NCI-H82 treated with DMSO at 0.1 percent for 48 hours (cell line): ENCODE measurements around the gene VGLL1.

Source experiments
- DNase-seq: peaks from one replicate; lab custom pipeline; 2025; ENCODE audit not compliant: unreplicated experiment; lab: John Stamatoyannopoulos, UW

Gene VGLL1

GRCh38 chrX:136551410-136551809, 19.4 kb downstream of the VGLL1 start:
- DNase-seq, result no peak

GRCh38 chrX:136555694-136556093, 23.7 kb downstream of the VGLL1 start:
- no peak for DNase-seq

DNA sequence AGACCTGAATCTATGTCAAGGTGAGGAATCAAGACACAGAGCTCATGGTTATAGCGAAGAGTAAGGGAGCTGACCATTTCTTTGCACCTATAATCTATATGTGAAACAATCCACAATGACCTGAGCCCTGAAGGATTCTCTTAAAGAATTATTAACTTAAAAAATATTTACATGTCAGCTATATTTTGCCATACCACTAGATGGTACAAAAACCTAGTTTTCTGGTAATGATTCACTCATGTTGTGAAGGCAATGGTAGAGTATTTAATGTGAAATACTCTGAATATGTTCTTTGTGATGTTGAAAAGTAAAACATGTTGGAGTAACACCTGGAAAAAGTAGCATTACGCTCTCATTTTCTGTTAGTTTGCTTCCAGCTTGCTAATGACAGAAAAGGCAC, 40.0 kb downstream of the VGLL1 start:
- DNase-seq, result no peak

DNA sequence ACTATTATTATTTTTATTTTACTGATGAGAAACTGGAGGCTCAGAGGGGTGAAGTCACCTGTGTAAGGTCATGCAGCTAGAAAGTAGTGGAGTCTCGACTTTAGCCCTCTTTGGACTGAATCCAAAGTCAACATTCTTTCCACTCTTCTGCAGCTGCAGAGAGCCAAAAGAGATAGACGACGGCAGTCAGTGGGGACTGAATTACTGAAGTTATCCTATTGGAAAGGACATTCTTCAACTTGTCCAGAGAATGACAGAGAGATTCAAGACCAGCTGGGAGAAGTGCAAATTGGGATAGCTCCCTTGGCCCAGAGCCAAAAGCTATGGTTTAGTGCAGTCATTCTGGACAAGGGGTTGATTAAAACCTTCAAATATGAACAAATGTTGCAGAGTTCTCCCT, 42.5 kb downstream of the VGLL1 start:
- peak; percentile 56 for DNase-seq

DNA sequence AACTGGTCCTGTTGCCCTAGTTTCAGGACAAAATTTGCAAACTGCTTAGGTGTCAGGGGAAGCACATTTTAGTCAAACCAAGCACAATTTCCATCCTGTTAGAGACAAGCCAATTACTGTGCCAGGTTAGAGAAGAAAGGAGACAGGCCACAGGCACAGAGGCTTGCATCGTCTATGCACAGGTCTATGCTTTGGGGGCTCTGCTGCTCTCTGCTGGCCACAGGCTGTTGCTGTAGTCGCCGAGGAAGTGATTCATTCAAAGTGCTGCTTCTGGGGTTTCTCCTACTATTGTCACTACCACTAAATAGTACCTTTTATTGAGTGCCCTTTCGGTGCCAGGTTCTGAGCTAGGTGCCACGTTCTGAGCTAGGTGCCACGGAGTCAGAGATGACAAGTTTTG, 45.5 kb downstream of the VGLL1 start:
- peak; percentile 16 for DNase-seq

GRCh38 chrX:136580316-136580715, 48.3 kb downstream of the VGLL1 start:
- no peak for DNase-seq

DNA sequence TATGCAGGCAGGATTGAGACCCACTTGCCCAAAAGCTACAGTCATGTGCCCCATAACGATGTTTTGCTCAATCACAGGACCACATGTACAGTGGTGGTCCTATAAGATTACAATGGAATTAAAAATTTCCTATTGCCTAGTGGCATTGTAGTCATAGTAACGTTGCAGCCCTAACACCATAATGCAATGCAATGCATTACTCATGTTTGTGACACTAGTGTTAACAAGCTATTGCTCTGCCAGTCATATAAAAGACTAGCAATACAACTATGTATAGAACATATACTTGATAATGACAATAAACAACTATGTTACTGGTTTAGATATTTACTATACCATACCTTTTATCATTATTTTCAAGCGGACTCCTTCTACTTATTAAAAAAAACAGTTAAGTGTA, 50.6 kb downstream of the VGLL1 start:
- DNase-seq, result no peak

DNA sequence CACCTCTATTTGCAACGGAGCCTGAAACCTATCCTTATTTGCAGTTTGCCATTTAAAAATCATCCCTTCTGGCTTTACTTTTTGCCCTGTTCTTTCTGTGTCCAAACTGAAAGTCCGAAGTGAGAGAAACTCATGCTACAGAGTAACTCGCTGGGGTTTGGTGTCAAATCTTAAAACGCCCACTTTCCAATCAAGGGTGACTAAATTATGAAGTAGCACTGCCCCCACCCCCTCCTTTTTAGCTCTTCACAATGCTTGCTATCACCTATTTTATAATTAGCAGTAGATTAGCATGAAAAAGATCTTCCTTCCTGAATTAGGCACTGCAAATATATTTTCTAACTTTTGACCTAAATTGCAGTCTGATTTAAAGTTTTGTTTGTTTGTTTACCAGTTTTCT, 52.5 kb downstream of the VGLL1 start:
- DNase-seq, result no peak

- DNase-seq, result no peak
These were observed 53.2 kb downstream of the VGLL1 start for GRCh38 chrX:136585262-136585661.

GRCh38 chrX:136585960-136586359, 53.9 kb downstream of the VGLL1 start:
- DNase-seq, result no peak

DNA sequence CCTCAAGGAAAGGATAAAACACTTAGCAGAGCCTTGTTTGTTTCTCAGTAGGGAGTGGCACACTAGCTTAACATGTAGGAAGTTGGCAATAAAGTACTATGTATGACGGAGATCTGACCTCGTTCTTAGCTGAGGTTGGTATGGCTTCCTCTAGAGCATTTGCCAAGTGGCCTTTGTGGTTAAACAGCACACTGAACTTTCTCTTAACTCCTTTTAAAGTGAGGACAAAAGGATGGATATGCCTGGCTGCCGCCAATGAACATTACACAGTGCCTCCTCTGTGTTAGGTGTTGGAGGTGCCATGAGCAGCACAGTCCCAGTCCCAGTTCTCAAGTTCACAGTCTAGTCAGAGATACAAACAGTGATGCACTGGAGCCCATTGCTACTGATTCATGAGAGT, 54.4 kb downstream of the VGLL1 start:
- no peak for DNase-seq

GRCh38 chrX:136587532-136587931, 55.5 kb downstream of the VGLL1 start:
- DNase-seq, result no peak

GRCh38 chrX:136588036-136588435, 56.0 kb downstream of the VGLL1 start:
- no peak for DNase-seq

DNA sequence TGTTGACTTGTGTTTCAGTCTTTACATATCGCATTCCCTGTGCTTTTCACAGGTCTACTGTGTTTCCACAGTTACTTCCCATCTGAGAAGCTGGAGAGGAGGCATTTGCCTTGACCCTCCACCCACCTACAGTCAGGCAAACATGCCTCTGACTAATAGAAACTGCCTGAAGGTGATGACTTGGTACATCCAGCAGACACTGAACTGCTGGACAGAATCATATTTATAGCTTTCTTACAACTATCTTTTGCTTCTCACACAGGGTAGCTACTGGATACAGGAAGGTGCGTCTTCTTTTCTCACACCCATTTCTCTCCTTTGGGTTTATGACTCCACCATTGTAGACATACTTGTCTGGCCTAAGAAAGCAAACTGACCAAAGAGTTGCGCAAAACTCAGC, 58.0 kb downstream of the VGLL1 start:
- DNase-seq, result no peak

GRCh38 chrX:136597356-136597755, 65.3 kb downstream of the VGLL1 start:
- DNase-seq, result no peak

GRCh38 chrX:136597954-136598353, 65.9 kb downstream of the VGLL1 start:
- DNase-seq, result no peak

DNA sequence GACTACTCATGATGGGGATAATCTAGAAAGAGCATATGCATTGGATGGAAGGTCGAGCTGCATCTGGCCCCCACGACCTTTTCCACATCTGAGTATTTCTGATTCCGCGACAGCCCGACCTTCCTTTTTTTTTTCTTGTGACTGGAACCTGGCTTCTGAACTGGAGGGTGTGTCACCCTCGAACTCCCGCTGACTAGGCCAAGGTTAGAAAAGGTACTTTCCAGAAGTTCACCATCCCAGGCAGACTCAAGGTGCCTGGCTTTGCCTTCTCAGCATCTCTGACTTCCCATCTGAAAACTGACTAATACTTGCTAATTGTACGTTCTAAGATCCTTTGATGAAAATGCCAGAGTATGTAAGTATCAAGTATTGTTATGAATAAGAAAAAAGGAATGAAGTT, 66.6 kb downstream of the VGLL1 start:
- DNase-seq, result no peak

- no peak for DNase-seq
These were observed 68.0 kb downstream of the VGLL1 start for GRCh38 chrX:136600059-136600458.
